IPS DF 19.7 (cell line): ENCODE results near the gene ST3GAL6.

Source experiments
- DNase-seq: peaks from one replicate; pipeline ENCODE4 v3.0.0-alpha.2; 2013; ENCODE audit warnings: low read depth, low spot score

The ST3GAL6 gene

DNA sequence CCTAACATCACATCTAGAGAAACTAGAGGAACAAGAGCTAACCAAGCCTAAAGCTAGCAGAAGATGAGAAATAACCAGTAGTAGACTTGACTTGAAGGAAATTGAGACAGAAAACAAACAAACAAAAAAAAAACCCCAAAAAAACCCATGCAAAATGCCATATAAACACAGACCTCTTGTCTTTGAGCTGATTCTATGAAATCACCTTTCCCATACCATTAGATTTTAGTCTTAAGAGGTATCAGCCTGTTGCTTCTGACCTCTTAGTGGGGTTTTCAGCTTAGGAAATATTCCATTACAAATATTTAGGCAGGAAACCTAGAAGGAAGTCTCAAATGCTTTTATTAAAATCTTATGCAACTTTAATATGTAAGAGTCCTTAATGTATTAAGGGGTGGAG lies 23.9 kb upstream of the ST3GAL6 start:
- DNase-seq = no peak

- no peak for DNase-seq
Observed at GRCh38 chr3:98740324-98740723, 22.8 kb upstream of the ST3GAL6 start.

- DNase-seq = no peak
Observed at GRCh38 chr3:98741121-98741716, 21.9 kb upstream of the ST3GAL6 start.

GRCh38 chr3:98743071-98743470 lies 20.1 kb upstream of the ST3GAL6 start:
- no peak for DNase-seq

GRCh38 chr3:98744283-98744682 lies 18.9 kb upstream of the ST3GAL6 start:
- no peak for DNase-seq

DNA sequence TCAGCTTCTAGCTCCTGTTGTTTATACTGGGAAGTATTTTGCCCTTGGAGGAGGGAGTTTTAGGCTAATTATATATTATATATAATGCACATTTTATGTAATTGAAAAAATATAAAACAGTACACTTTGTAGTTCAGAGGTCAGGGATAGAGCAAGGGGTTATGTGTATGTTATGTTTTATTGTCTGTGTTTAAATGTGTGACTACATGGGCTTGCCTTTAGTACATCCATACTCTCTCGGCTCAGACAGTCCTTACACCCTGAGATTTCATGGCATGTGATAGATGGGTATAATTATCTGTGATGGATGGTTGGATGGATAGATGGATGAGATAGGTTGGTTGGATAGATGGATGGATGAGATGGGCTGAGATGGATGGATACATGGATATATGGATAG lies 17.4 kb upstream of the ST3GAL6 start:
- DNase-seq = no peak

- no peak for DNase-seq
Observed at GRCh38 chr3:98746122-98746521, 17.0 kb upstream of the ST3GAL6 start.

GRCh38 chr3:98746882-98747281 lies 16.3 kb upstream of the ST3GAL6 start:
- no peak for DNase-seq

GRCh38 chr3:98750276-98750919 lies 12.7 kb upstream of the ST3GAL6 start:
- no peak for DNase-seq

- no peak for DNase-seq
Observed at GRCh38 chr3:98754483-98754882, 8.7 kb upstream of the ST3GAL6 start.

DNA sequence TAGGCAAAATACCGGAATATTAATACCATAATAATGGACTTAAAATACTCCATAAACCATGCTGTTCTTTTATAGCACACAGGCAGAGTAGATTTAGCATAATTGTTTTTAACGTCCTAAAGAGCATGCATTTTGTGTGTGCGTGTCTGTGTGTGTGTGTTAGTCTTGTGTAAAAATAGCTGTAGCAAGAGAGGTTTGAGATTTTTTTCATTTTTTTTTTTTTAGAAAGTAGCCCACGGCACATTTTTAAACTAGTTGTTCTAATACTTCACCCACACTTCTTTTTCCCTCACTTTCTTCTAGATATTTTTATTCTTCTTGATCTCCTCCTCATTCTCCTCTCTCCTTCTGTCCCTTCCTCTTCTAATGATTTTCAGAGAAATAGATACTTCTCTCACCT lies 7.5 kb upstream of the ST3GAL6 start:
- no peak for DNase-seq

GRCh38 chr3:98759629-98760028 lies 3.5 kb upstream of the ST3GAL6 start:
- no peak for DNase-seq

- DNase-seq = no peak
Observed at GRCh38 chr3:98761643-98762229, 1.4 kb upstream of the ST3GAL6 start.

GRCh38 chr3:98763819-98764418 lies 779 bp downstream of the ST3GAL6 start:
- DNase-seq = no peak

- DNase-seq = no peak
Observed at GRCh38 chr3:98764472-98764884, 1.3 kb downstream of the ST3GAL6 start.

DNA sequence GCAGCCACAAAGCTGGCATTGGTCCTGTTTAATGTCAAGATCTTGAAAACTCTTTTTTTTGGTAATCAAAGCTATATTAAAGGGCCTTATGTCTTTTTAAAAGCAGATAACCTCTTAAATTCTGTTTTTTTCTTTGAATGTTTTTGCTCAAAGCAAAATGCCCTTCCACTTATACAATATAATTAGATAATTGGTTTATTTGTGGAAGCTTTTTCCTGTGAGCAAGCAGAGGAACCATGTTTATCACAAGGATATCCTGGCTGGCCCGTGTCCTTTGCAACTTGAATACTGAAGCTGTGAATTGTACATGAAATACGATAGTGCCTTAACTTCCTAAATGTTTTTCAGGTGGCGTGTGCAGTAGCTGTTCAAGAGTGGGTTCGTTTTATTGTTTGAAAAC lies 2.6 kb downstream of the ST3GAL6 start:
- DNase-seq = no peak

DNA sequence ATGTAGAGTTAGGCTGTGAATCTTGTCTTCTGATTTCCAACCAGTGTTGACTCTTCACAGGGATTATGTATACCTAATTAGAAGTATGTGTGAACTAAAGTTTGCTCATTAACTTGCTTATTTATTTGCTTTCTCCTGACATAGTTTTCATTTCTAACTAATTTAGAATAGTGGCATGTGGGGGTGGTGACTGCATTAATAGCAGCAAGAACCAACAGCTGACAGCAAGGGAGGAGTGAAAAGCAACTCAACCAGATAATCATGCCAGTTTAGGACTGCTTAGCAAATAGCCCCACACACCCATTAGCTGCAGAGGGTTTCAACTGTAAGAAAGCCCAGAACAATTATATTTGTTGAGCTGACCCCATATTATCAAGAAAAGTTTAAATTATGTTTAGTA lies 3.8 kb downstream of the ST3GAL6 start:
- no peak for DNase-seq

DNA sequence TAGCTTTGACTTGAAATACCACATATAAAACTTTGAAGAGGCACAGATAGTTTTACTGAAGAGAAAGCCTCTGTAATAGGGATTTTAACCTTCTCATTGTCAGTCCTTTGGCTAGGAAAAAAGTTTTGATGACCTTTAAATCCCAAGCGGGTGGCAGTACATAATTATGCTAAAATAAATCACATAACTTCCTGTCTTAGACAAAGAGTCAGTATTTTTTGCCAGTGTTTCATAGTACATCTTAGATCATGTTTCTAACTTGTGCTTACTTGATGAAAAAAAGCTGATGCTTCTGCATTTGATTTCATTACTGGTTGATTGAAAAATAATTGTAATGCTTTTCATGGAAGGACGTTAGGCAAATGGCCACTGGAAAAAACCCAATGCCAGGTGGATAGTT lies 5.8 kb downstream of the ST3GAL6 start:
- no peak for DNase-seq

- no peak for DNase-seq
Observed at GRCh38 chr3:98769448-98769847, 6.3 kb downstream of the ST3GAL6 start.

GRCh38 chr3:98770261-98771039 lies 7.3 kb downstream of the ST3GAL6 start:
- DNase-seq = no peak

GRCh38 chr3:98772022-98772421 lies 8.9 kb downstream of the ST3GAL6 start:
- no peak for DNase-seq

DNA sequence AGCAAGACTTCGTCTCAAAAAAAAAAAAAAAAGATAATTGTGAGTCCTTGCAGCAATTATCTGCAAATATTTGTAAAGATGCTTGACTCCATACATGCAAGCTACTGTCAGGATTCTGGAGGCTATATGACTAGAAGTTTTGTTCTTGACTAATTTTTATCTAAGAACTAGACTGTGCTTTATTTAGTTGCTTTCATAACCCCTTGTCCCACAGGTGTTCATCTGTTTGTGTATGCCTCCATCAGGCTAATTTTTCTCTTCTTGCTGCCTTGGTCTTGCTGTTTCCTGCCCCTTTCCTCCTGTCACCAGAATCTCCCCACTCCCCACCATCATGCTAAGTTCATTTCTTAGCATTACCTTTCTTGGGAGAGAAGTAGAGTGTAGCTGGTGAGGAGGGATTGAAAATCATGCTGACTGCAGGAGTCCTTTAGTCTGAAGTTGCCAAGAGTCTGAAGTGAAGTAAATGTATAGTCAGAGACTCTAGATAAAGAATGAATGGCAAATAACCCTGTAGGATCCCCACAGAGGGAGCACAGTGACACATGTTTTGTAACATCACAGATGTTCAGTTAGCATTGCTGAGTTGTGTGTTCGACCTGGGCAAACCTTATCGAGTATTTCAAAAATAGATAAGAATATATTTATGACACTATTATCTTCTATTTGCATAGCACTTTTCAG lies 12.5 kb downstream of the ST3GAL6 start:
- no peak for DNase-seq
